Fibroblast of skin of back (primary cell): ENCODE data around the gene BICRA.

Source experiments
- DNase-seq: peaks from one replicate; pipeline ENCODE4 v3.0.0-alpha.2; 2013

Gene BICRA

GRCh38 chr19:47752440-47753211, 143.7 kb downstream of the BICRA start:
- DNase-seq = no peak
